Prostate gland (tissue), 2 donors: ENCODE results near the gene PSMD14. TPM values are rescaled to one million over a fixed set of nuclear protein-coding genes. Genes with fewer than 3 reads are reported as not detected.
"Not testable (repeated sequence)": the region's sequence is repeated elsewhere in the genome, so short reads cannot be mapped to it uniquely, and the experiment has no call there.

ENCODE experiments used
- DNase-seq: peaks from one replicate; pipeline ENCODE4 v3.0.0-alpha.2; 2019; ENCODE audit warnings: low spot score
- H3K27ac ChIP-seq, 2 donors: fragments of 200-600 bp; sonication (generic); 2 replicates each; pipeline ENCODE4 v1.5.1; 2017 to 2019
- H3K27me3 ChIP-seq: fragments of 200-600 bp; sonication (generic); replicated peaks from 2 replicates; pipeline ENCODE4 v1.5.1; 2019; ENCODE audit not compliant: insufficient read depth
- H3K36me3 ChIP-seq, 2 donors: fragments of 200-600 bp; sonication (generic); 1 replicate in 1 of 2; 2 replicates in 1 of 2; pipeline versions ENCODE4 v1.5.1 to v1.8.1; 2017 to 2019
- H3K4me1 ChIP-seq: fragments of 200-600 bp; sonication (generic); replicated peaks from 2 replicates; pipeline ENCODE4 v1.5.1; 2019
- H3K4me3 ChIP-seq, 2 donors: fragments of 200-600 bp; sonication (generic); 2 replicates each; pipeline ENCODE4 v1.5.1; 2017 to 2019
- H3K9me3 ChIP-seq: fragments of 200-600 bp; sonication (generic); 2 replicates; pipeline ENCODE4 v1.5.1; 2017
- POLR2A ChIP-seq: fragments of 450-650 bp; IDR thresholded peaks from one replicate; pipeline ENCODE4 v1.6.1; 2016; ENCODE audit warnings: antibody characterized with exemption, mild to moderate bottlenecking
- POLR2AphosphoS5 ChIP-seq: sonication (generic); formaldehyde crosslinking; IDR thresholded peaks from one replicate; pipeline ENCODE4 v1.6.1; 2017; ENCODE audit warnings: antibody characterized with exemption
- WGBS: methylation state at CpG from one replicate; pipeline ENCODE4 v1.1.5; 2018; 5-methylcytosine and 5-hydroxymethylcytosine counted together
- intact Hi-C: fragments of 100-400 bp; cut with DNase I; formaldehyde crosslinking; loops from one replicate; pipeline ENCODE4 v1.14.2; 2022
- total RNA-seq, 2 donors: library from RNA; depleted of rRNA; stranded (reverse); fragments of >200 nt; gene quantifications; one replicate each; pipeline ENCODE4 v1.1.0, GENCODE V29; 2016
- TF ChIP-seq, protein P1 (sequence below), 4 experiments: fragments of 200-600 bp in 2 of 4; fragments of 450-650 bp in 2 of 4; sonication (generic) in 2 of 4; IDR thresholded peaks; 1 replicate in 3 of 4; 2 replicates in 1 of 4; pipeline ENCODE4 v1.5.1; 2016 to 2019; ENCODE audit warnings: antibody characterized with exemption in 4 of 4, mild to moderate bottlenecking in 2 of 4, moderate library complexity in 2 of 4

PSMD14 gene
- total RNA-seq: 10 to 100 TPM; 25.1 to 43.1 TPM

DNA sequence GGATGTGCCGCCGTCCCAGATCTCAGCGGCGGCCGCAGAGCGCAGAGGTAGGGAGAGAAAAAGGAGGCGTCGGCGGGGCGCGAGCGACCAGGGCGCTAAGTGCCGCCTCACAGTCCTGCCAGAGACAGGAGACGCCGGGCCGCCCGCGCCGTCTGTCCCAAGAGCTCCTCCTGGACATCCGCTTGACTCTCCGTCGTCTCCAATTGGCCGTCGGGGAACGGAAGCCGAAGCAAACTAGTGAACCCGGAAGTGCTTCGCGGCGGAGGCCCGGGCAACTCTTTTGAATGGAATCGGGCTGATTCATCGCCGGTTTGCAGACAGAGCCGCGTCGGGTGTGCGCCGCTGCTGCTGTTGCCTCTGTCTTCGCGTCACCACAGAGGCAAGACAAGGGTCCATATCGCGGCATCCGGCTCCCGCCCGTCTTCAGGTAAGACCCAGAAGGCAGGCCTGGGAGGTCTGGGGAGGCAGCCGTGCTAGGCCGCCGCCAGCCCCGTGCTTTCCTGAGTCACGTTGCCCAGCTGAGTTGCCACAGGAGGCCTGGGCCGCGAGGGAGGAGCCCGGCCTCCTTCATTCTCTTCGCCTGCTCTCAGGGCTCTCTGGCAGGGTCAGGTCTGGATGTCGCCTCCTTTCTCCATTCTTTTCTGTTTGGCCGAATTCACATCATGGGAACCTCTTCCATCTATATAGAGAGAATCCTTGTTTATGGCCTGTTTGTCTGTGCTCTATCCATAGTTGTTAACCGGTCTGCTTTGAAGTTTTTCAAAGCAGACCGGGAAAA is at the start of gene PSMD14:
Gene PSMD14 (plus strand): TSS at position 248 of the 778 bp plus-strand sequence. CDS start 10,401 bp downstream, outside the sequence.
- no peaks in the 10 kb centered on the region for H3K9me3 ChIP-seq
- peak within 1 kb of the TSS; percentile 62 to 64 for H3K4me3 ChIP-seq
- H3K27me3 ChIP-seq: no peaks in the 10 kb centered on the region
- TF ChIP-seq POLR2AphosphoS5: peak; percentile 89
- TF ChIP-seq, protein P1, sequence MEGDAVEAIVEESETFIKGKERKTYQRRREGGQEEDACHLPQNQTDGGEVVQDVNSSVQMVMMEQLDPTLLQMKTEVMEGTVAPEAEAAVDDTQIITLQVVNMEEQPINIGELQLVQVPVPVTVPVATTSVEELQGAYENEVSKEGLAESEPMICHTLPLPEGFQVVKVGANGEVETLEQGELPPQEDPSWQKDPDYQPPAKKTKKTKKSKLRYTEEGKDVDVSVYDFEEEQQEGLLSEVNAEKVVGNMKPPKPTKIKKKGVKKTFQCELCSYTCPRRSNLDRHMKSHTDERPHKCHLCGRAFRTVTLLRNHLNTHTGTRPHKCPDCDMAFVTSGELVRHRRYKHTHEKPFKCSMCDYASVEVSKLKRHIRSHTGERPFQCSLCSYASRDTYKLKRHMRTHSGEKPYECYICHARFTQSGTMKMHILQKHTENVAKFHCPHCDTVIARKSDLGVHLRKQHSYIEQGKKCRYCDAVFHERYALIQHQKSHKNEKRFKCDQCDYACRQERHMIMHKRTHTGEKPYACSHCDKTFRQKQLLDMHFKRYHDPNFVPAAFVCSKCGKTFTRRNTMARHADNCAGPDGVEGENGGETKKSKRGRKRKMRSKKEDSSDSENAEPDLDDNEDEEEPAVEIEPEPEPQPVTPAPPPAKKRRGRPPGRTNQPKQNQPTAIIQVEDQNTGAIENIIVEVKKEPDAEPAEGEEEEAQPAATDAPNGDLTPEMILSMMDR (IDR thresholded peaks at IDR 0.05): no peak
- peak; percentile 41 for TF ChIP-seq POLR2A
- intact Hi-C loops: no loop called here
- DNase-seq: peak; percentile 86
- H3K4me1 ChIP-seq: no peaks in the 10 kb centered on the region
- H3K36me3 ChIP-seq: no peaks in the 10 kb centered on the region
- peak within 1 kb of the TSS; percentile 63 to 73 for H3K27ac ChIP-seq
- under 1% methylated on average over 59 of the region's 60 CpGs for WGBS

DNA sequence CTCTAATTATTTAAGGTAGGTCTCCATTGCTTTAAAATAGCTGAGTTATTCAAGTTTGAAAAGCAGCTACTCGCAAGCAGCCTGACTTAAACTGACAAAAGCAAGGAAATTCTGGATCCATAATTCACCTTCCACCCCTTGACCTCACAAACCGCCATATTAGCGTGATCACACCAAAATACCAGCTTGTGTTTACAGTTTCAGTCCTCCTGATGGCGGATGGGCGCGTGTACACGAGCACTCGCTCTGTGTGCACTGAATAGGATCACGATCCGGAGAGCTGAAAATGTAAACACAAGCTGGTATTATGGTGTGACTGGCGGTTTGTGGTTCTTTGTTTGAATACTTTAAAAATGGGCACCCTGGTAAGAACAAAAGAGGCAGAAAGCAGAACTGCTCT is 42.4 kb upstream of the PSMD14 start:
- TF ChIP-seq POLR2AphosphoS5 (no peak), POLR2A (no peak)
- TF ChIP-seq, protein P1 (IDR thresholded peaks at IDR 0.05): no peak

DNA sequence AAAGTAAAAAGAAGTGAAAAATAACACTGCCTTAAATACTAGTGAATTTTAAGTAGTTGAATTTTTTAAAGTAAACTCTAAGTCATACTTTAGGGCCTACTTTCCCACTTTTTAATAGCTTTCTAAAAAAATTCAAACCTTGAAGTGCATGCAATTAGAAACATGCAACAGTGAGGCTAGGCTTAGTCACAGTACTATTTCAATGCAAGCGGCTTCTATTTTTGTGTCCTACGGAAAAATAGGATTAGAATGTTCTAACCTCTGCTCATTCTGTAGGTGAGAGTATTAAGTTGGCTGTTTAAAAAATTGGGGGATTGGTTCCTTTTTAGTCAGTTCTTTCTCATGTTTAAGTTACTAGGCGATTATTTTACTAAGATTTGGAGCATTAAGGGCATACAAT is 39.1 kb upstream of the PSMD14 start:
- Histone ChIP-seq H3K36me3 (no peaks in the 10 kb centered on the region), H3K27me3 (no peaks in the 10 kb centered on the region), H3K9me3 (no peaks in the 10 kb centered on the region), H3K4me1 (no peaks in the 10 kb centered on the region), H3K27ac (no peak overlapping the region), H3K4me3 (no peak overlapping the region)
- TF ChIP-seq POLR2AphosphoS5: no peak
- TF ChIP-seq, protein P1 (IDR thresholded peaks at IDR 0.05): no peak
- intact Hi-C loops: no loop called here
- no peak for DNase-seq
- 94% methylated on average over 3 of the region's 3 CpGs for WGBS

More for the DNA sequence above, 42.4 kb upstream of the PSMD14 start:
- Histone ChIP-seq H3K27ac (no peak overlapping the region), H3K4me1 (no peaks in the 10 kb centered on the region), H3K9me3 (no peaks in the 10 kb centered on the region), H3K36me3 (no peaks in the 10 kb centered on the region), H3K4me3 (no peak overlapping the region), H3K27me3 (no peaks in the 10 kb centered on the region)
- no peak for DNase-seq
- intact Hi-C loops: no loop called here
- 88% methylated on average over 11 of the region's 11 CpGs for WGBS

DNA sequence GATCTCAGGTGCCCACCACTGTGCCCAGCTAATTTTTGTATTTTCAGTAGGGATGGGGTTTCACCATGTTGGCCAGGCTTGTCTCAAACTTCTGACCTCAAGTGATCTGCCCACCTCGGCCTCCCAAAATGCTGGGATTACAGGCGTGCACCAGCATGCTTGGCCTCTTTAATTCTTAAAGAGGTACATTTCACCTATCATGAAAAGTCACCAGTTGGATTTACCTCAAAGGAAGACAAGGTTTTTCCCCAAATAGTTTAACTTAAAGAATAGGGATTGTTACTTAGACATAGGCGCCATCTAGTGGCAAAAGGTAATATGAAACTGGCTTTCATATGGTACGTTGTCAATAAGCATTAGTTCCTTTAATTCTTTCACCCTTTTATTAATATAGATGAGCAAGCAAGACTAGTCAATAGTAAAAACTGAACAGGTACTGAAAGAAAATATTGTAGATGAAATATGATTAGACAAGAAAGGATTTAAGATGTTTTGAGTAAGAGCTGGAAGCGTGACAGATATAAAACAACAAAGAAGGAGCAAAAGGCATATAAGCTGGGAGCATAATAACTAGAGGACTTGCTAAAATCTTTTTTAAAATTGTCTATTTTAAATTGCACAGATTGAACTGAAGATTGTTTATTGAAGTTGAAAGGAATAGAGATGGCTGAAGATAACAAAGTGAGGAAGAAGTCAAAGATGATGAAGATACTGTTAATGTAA is 35.0 kb upstream of the PSMD14 start:
- DNase-seq: peak; percentile 17
- Histone ChIP-seq H3K4me1 (no peaks in the 10 kb centered on the region), H3K27ac (no peak overlapping the region), H3K27me3 (no peaks in the 10 kb centered on the region), H3K4me3 (no peak overlapping the region), H3K9me3 (no peaks in the 10 kb centered on the region), H3K36me3 (no peaks in the 10 kb centered on the region)
- intact Hi-C loops: no loop called here
- WGBS: 55% methylated on average over 5 of the region's 5 CpGs
- TF ChIP-seq POLR2A (no peak), POLR2AphosphoS5 (no peak)
- TF ChIP-seq, protein P1 (IDR thresholded peaks at IDR 0.05): peak in 3 of 4 experiments; percentile 44 to 61 (median 57)

DNA sequence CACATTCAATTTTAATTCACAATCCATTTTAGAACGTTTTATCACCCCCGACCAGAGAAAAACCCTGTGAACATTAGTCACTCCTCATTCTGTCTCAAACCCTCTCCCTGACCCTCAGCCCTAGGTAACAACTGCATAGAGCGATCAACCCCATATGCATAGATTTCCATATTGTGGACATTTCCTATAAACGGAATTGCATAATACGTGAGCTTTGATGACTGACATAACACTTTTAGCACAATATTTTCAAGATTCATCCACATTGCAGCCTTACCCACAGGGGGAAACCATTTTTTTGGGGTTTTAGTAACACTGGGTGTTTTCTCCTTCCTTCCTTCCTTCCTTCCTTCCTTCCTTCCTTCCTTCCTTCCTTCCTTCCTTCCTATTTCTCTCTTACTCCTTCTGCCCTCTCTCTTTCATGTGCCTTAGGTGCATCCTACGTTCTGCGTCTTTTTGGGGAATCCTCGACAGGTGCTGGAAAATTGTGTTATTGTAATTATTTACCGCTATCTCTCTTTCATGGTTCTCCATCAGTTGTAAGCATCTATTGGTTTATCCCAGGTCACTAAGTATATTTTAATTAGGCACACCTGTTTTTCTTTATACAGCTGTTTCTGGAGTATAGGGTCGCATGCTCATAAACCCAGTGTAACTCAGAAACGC is 29.5 kb upstream of the PSMD14 start:
- 62% methylated on average over 11 of the region's 11 CpGs for WGBS
- H3K4me1 ChIP-seq, intact Hi-C loops, H3K27ac ChIP-seq, H3K36me3 ChIP-seq, H3K9me3 ChIP-seq, H3K27me3 ChIP-seq, H3K4me3 ChIP-seq: not testable (repeated sequence)
- peak; percentile 27 for DNase-seq

DNA sequence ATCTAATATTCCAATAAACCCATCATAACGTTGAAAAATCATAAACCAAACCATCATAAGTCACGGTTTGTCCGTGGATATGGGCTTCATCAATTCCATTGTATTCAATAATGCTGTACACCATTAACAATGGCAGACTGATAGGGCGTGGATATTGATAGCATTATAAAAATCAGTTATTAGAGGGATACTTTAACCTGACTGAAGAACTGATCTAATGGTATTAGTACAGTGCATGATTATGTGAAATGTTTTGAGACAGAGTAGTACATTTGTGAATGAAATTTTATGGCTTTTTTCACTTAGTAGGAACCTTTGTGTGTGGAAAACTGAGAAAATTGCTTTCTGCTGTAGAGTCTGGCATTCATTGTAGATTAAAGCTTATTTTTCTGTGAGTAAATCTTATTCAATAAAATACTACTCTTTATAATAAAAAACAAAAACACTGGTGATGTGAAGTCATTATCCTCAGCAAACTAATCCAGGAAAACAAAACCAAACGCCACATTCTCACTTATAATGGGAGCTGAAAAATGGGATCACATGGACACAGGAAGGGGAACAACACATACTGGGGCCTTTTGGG is 28.9 kb upstream of the PSMD14 start:
- intact Hi-C loops, H3K36me3 ChIP-seq, H3K27ac ChIP-seq, H3K4me3 ChIP-seq, H3K4me1 ChIP-seq, DNase-seq, H3K27me3 ChIP-seq, H3K9me3 ChIP-seq: not testable (repeated sequence)
- WGBS: 71% methylated on average over 5 of the region's 5 CpGs

DNA sequence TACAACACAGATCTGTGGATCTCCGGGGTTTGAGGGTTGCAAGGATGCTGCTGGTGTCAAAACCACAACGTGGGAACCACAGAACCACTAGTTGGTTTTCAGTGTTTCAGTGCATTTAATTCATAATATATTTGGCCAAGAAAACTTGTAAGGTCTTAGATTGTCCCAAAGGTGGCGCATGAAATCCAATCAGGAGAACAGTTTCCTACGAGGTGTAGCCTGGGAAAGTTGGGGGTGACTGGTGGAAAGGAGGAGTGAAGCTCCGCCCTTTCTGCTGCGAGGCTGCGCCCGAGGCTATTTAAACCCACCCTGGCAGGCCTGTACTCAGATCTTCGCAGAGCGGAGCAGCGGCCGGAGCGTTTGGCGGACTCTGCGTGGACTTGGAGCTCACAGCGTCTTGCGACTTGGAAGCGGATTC is 27.3 kb upstream of the PSMD14 start:
- intact Hi-C loops, H3K27me3 ChIP-seq, H3K36me3 ChIP-seq, H3K4me3 ChIP-seq, H3K9me3 ChIP-seq, H3K4me1 ChIP-seq, H3K27ac ChIP-seq: not testable (repeated sequence)
- 84% methylated on average over 18 of the region's 18 CpGs for WGBS
- DNase-seq: peak; percentile 70
